Neural cell (in vitro differentiated cells): ENCODE measurements around the gene ZMYND19. TPM values are rescaled to one million over a fixed set of nuclear protein-coding genes. Genes with fewer than 3 reads are reported as not detected.
"Not testable (repeated sequence)": the region's sequence is repeated elsewhere in the genome, so short reads cannot be mapped to it uniquely, and the experiment has no call there.

ENCODE experiments used
- H2AFZ ChIP-seq: fragments of 200-600, 300-800 bp; sonication (generic), shearing (Covaris generic); 2 replicates; pipeline ENCODE4 v1.6.0; 2014; ENCODE audit warnings: low read depth, mild to moderate bottlenecking, antibody characterized with exemption, low read length, moderate library complexity
- H3F3A ChIP-seq: fragments of 200-600 bp; shearing (Covaris generic); 2 replicates; pipeline ENCODE4 v1.6.1; 2016; ENCODE audit warnings: mild to moderate bottlenecking, moderate library complexity, mixed read lengths, antibody characterized with exemption, low read length; ENCODE audit not compliant: insufficient read depth, poor library complexity, severe bottlenecking
- H3K27ac ChIP-seq: fragments of 200-600, 300-800 bp; sonication (generic), shearing (Covaris generic); 2 replicates; pipeline ENCODE4 v1.5.1; 2014; ENCODE audit warnings: mild to moderate bottlenecking, low read length, moderate library complexity
- H3K27me3 ChIP-seq: fragments of 300-800, 200-600 bp; sonication (generic), shearing (Covaris generic); 2 replicates; pipeline ENCODE4 v1.6.0; 2014; ENCODE audit warnings: mild to moderate bottlenecking, low read depth, low read length, moderate library complexity; ENCODE audit not compliant: insufficient read depth
- H3K36me3 ChIP-seq: fragments of 300-800, 200-600 bp; sonication (generic), shearing (Covaris generic); 2 replicates; pipeline ENCODE4 v1.5.1; 2014; ENCODE audit warnings: mild to moderate bottlenecking, antibody characterized with exemption, low read length, moderate library complexity; ENCODE audit not compliant: insufficient read depth
- H3K4me2 ChIP-seq: fragments of 300-800, 200-600 bp; sonication (generic), shearing (Covaris generic); 2 replicates; pipeline ENCODE4 v1.6.0; 2014; ENCODE audit warnings: mild to moderate bottlenecking, low read length
- H3K4me3 ChIP-seq: fragments of 300-800, 200-600 bp; sonication (generic), shearing (Covaris generic); 2 replicates; pipeline ENCODE4 v1.5.1; 2014; ENCODE audit warnings: mild to moderate bottlenecking, low read length, moderate library complexity
- H3K79me2 ChIP-seq: fragments of 200-600 bp; shearing (Covaris generic); replicated peaks from 2 replicates; pipeline ENCODE4 v1.6.0; 2014; ENCODE audit warnings: mild to moderate bottlenecking, low read length, moderate library complexity; ENCODE audit not compliant: insufficient read depth
- H3K9ac ChIP-seq: fragments of 300-800, 200-600 bp; sonication (generic), shearing (Covaris generic); 2 replicates; pipeline ENCODE4 v1.6.1; 2016; ENCODE audit warnings: mild to moderate bottlenecking, low read length, mixed read lengths
- H3K9me2 ChIP-seq: fragments of 200-600 bp; shearing (Covaris generic); 2 replicates; pipeline ENCODE4 v1.6.1; 2016; ENCODE audit warnings: mild to moderate bottlenecking, low read length, mixed read lengths; ENCODE audit not compliant: insufficient read depth
- H3K9me3 ChIP-seq: fragments of 200-600, 300-800 bp; sonication (generic), shearing (Covaris generic); 2 replicates; pipeline ENCODE4 v1.6.1; 2016; ENCODE audit warnings: mild to moderate bottlenecking, mixed run types, low read length, moderate library complexity, mixed read lengths
- H4K20me1 ChIP-seq: fragments of 200-600 bp; shearing (Covaris generic); 2 replicates; pipeline ENCODE4 v1.6.1; 2016; ENCODE audit warnings: mild to moderate bottlenecking, mixed run types; ENCODE audit not compliant: insufficient read depth
- CTCF ChIP-seq: fragments of 450-650 bp; IDR thresholded peaks from 2 replicates; pipeline ENCODE4 v1.5.1; 2014; ENCODE audit warnings: antibody characterized with exemption, mild to moderate bottlenecking, moderate library complexity; ENCODE audit not compliant: poor library complexity, severe bottlenecking
- EP300 ChIP-seq: fragments of 450-650 bp; conservative IDR thresholded peaks from 2 replicates; pipeline ENCODE4 v1.6.1; 2014; ENCODE audit warnings: antibody characterized with exemption, mild to moderate bottlenecking, moderate library complexity; ENCODE audit not compliant: poor library complexity, severe bottlenecking
- EZH2 ChIP-seq: fragments of 200-600, 300-800 bp; shearing (Covaris generic), sonication (generic); IDR thresholded peaks from 2 replicates; pipeline ENCODE4 v1.6.1; 2014; ENCODE audit warnings: antibody characterized with exemption, low read length, borderline replicate concordance, mild to moderate bottlenecking; ENCODE audit not compliant: insufficient read depth, poor library complexity, severe bottlenecking
- MXI1 ChIP-seq: fragments of 450-650 bp; conservative IDR thresholded peaks from 2 replicates; pipeline ENCODE4 v1.6.1; 2014; ENCODE audit warnings: antibody characterized with exemption, mild to moderate bottlenecking; ENCODE audit not compliant: poor library complexity, severe bottlenecking
- POLR2AphosphoS5 ChIP-seq: IDR thresholded peaks from 2 replicates; pipeline ENCODE4 v1.6.1; 2012
- RAD21 ChIP-seq: fragments of 450-650 bp; conservative IDR thresholded peaks from 2 replicates; pipeline ENCODE4 v1.6.1; 2014; ENCODE audit warnings: antibody characterized with exemption, mild to moderate bottlenecking, moderate library complexity
- REST ChIP-seq: IDR thresholded peaks from 2 replicates; pipeline ENCODE4 v1.6.1; 2012; ENCODE audit warnings: borderline replicate concordance
- SMC3 ChIP-seq: fragments of 450-650 bp; conservative IDR thresholded peaks from 2 replicates; pipeline ENCODE4 v1.6.1; 2014; ENCODE audit warnings: antibody characterized with exemption, mild to moderate bottlenecking, moderate library complexity; ENCODE audit not compliant: poor library complexity
- TAF1 ChIP-seq: IDR thresholded peaks from 2 replicates; pipeline ENCODE4 v1.6.1; 2012; ENCODE audit warnings: low read depth
- polyA plus RNA-seq: library from polyadenylated mRNA; depleted of rRNA; stranded (reverse); fragments of >200 nt; gene quantifications from 2 replicates; pipeline ENCODE4 v1.2.3, GENCODE V29; 2014

Gene ZMYND19
- polyA plus RNA-seq, 1 donor from 2014 or later = 54.8 TPM

GRCh38 chr9:137555179-137555578, 35.1 kb downstream of the ZMYND19 start:
- Histone ChIP-seq H3K79me2 (no peaks in the 10 kb centered on the region), H2AFZ (no peak overlapping the region), H3K9me2 (no peaks in the 10 kb centered on the region), H3K27ac (no peak overlapping the region), H4K20me1 (no peaks in the 10 kb centered on the region), H3K9me3 (no peaks in the 10 kb centered on the region), H3K27me3 (no peaks in the 10 kb centered on the region), H3K9ac (no peak overlapping the region), H3K36me3 (no peaks in the 10 kb centered on the region), H3K4me2 (no peak overlapping the region), H3K4me3 (no peak overlapping the region), H3F3A (no peaks in the 10 kb centered on the region)
- no peak for TF ChIP-seq MXI1
- TF ChIP-seq RAD21 = no peak
- no peak for TF ChIP-seq POLR2AphosphoS5
- TF ChIP-seq SMC3 = no peak
- TF ChIP-seq EZH2 = no peak
- no peak for TF ChIP-seq TAF1
- no peak for TF ChIP-seq CTCF
- no peak for TF ChIP-seq EP300
- no peak for TF ChIP-seq REST

GRCh38 chr9:137554349-137554748, 36.0 kb downstream of the ZMYND19 start:
- Histone ChIP-seq H3K9me2 (no peaks in the 10 kb centered on the region), H3K9me3 (no peaks in the 10 kb centered on the region), H3K4me2 (no peak overlapping the region), H3K27me3 (no peaks in the 10 kb centered on the region), H4K20me1 (no peaks in the 10 kb centered on the region), H3K79me2 (no peaks in the 10 kb centered on the region), H3K36me3 (no peaks in the 10 kb centered on the region), H3F3A (no peaks in the 10 kb centered on the region), H3K4me3 (no peak overlapping the region), H3K9ac (no peak overlapping the region), H3K27ac (no peak overlapping the region), H2AFZ (no peak overlapping the region)
- TF ChIP-seq MXI1 = no peak
- no peak for TF ChIP-seq CTCF
- TF ChIP-seq TAF1 = no peak
- TF ChIP-seq EP300 = no peak
- no peak for TF ChIP-seq REST
- no peak for TF ChIP-seq POLR2AphosphoS5
- TF ChIP-seq EZH2 = no peak
- TF ChIP-seq RAD21 = no peak
- no peak for TF ChIP-seq SMC3

- not testable (repeated sequence) for H3K9ac ChIP-seq, H3F3A ChIP-seq, H3K4me3 ChIP-seq, H2AFZ ChIP-seq, H3K79me2 ChIP-seq, H3K9me3 ChIP-seq, H3K27ac ChIP-seq, H3K9me2 ChIP-seq, H3K4me2 ChIP-seq, H3K27me3 ChIP-seq, H3K36me3 ChIP-seq, H4K20me1 ChIP-seq
Observed at GRCh38 chr9:137553654-137554053, 36.7 kb downstream of the ZMYND19 start.
